SK-N-MC (cell line): ENCODE data around the gene KCNN3.

Source experiments
- EZH2 ChIP-seq: fragments of 200-600 bp; sonication (generic); IDR thresholded peaks from one replicate; pipeline ENCODE4 v1.6.1; 2017; ENCODE audit warnings: antibody characterized with exemption
- FOXP2 ChIP-seq: optimal IDR thresholded peaks from 2 replicates; pipeline ENCODE3; 2011; ENCODE audit warnings: mild to moderate bottlenecking, moderate library complexity; ENCODE audit not compliant: insufficient read depth; ENCODE audit errors: extremely low read length, control extremely low read depth
- POLR2AphosphoS5 ChIP-seq: IDR thresholded peaks from 2 replicates; pipeline ENCODE4 v1.6.1; 2012; ENCODE audit warnings: mild to moderate bottlenecking, low read depth, low read length, borderline replicate concordance

DNA sequence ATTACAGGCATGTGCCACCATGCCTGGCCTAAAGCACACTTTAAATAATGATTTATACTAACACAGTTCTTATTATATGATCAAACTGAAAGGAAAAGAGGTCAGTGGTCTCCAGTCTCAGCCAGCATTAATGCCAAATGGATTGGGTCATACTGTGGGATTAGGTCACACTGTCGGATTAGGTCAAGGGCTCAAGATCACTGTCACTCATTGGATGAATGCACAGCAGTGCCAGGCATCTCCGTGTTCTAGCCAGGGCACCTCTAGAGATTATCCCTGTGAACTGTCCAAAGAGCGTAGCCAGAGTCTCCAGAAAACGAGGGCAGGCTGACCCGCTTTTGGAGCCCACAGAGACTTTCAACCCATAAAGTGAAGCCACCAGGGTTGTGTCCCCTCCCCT is 70.9 kb downstream of the KCNN3 start:
- TF ChIP-seq EZH2 (no peak), POLR2AphosphoS5 (no peak), FOXP2 (no peak)
